Spleen (tissue), 7 donors: Measurements from ENCODE around the gene OSER1.

Experiments
- CTCF ChIP-seq, 11 experiments: fragments of 200-600 bp in 7 of 11; fragments of 450-650 bp in 4 of 11; sonication (generic) in 4 of 11; IDR thresholded peaks in 8 of 11; conservative IDR thresholded peaks in 3 of 11; 1 replicate in 7 of 11; 2 replicates in 4 of 11; pipeline versions ENCODE4 v1.4.0 to v1.8.0; 2016 to 2021; ENCODE audit warnings: antibody characterized with exemption in 11 of 11, inconsistent platforms in 4 of 11, mild to moderate bottlenecking in 1 of 11
- POLR2A ChIP-seq, 3 donors: fragments of 450-650 bp; IDR thresholded peaks; one replicate each; pipeline ENCODE4 v1.5.1; 2017; ENCODE audit warnings: antibody characterized with exemption in 3 of 3, mild to moderate bottlenecking in 1 of 3
- POLR2AphosphoS5 ChIP-seq, 3 donors: sonication (generic); formaldehyde crosslinking; IDR thresholded peaks; one replicate each; pipeline ENCODE4 v1.5.1; 2017; ENCODE audit warnings: antibody characterized with exemption in 3 of 3
- donor health status: DM: no; HTN: no; CAD: no; lungs with moderate emphysema.
- donor health status: DM: no; HTN: no; CAD: no.
- donor health status: DM: no; HTN: no; CAD: no.

- no peak for TF ChIP-seq CTCF (IDR thresholded peaks at IDR 0.05 in 8 of 11, conservative IDR thresholded peaks at IDR 0.05 in 3 of 11)
- TF ChIP-seq POLR2AphosphoS5 (IDR thresholded peaks at IDR 0.05): no peak
- no peak for TF ChIP-seq POLR2A (IDR thresholded peaks at IDR 0.05)
Measured at GRCh38 chr20:44171775-44172571, 38.6 kb downstream of the OSER1 start.
